Type B pancreatic cell (in vitro differentiated cells): ENCODE measurements around the gene CPLX1. TPM values are rescaled to one million over a fixed set of nuclear protein-coding genes. Genes with fewer than 3 reads are reported as not detected.

Experiments used
- DNase-seq: peaks from one replicate; pipeline ENCODE4 v3.0.0; 2021; ENCODE audit warnings: mixed read lengths; ENCODE audit not compliant: unreplicated experiment; ENCODE audit errors: extremely low spot score
- H3K27ac Mint-ChIP-seq: 2 replicates; pipeline ENCODE4 v1.8.0; 2021; ENCODE audit warnings: mild to moderate bottlenecking, mixed read lengths
- H3K27me3 Mint-ChIP-seq: 2 replicates; pipeline ENCODE4 v1.8.0; 2021; ENCODE audit warnings: mixed read lengths
- H3K36me3 Mint-ChIP-seq: 2 replicates; pipeline ENCODE4 v1.8.0; 2021; ENCODE audit warnings: mixed read lengths
- H3K4me1 Mint-ChIP-seq: one replicate; pipeline ENCODE4 v1.8.0; 2021; ENCODE audit warnings: mixed read lengths; ENCODE audit not compliant: unreplicated experiment
- H3K4me3 Mint-ChIP-seq: 2 replicates; pipeline ENCODE4 v1.8.0; 2021; ENCODE audit warnings: mild to moderate bottlenecking, mixed read lengths
- H3K9me3 Mint-ChIP-seq: 2 replicates; pipeline ENCODE4 v1.8.0; 2021; ENCODE audit warnings: mixed read lengths
- total RNA-seq: library from RNA; stranded (reverse); gene quantifications from 2 replicates; pipeline ENCODE4 v1.2.1, GENCODE V29; 2021; ENCODE audit warnings: low replicate concordance
- TF ChIP-seq, protein P1 (sequence below): fragments of 200-600 bp; sonication (generic); conservative IDR thresholded peaks from 2 replicates; pipeline ENCODE4 v1.5.0; 2021; ENCODE audit warnings: antibody characterized with exemption, mild to moderate bottlenecking

Gene CPLX1
- total RNA-seq, 1 donor from 2014 or later, result 5.6 TPM

DNA sequence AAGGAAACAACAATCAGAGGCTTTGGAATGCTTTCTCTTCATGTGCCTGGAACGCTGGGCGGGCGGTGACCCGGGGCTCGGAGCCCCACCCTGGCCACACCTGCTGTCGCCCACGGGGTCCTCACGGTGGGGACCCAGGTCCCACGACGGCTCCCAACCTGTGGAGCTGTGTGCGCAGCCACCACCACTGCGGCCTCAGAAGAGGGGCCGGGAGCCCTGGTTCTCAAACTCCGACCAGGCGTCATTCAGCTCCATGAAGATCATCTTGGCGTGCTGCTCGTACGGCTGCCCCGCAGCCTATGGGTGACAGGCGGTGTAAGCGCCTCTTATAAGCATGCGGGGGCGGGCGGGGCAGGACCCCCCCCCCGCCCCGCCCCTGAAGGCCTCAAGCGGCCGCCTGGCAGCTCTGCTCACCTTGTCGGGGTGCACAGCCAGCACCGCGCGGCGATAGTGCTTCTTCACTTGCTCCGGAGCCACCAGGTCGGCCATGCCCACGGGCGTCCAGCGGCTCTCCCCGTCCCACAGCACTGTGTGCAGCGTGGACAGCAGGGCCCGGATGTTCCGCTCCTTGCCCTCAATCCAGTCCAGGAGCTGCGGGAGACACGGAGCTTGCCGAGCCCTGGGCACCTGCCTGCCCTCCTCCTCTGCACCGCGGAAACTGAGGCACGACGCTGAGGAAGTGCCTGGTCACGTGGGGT lies 23.7 kb upstream of the CPLX1 start:
- H3K27ac Mint-ChIP-seq, result no peak overlapping the region
- TF ChIP-seq, protein P1, sequence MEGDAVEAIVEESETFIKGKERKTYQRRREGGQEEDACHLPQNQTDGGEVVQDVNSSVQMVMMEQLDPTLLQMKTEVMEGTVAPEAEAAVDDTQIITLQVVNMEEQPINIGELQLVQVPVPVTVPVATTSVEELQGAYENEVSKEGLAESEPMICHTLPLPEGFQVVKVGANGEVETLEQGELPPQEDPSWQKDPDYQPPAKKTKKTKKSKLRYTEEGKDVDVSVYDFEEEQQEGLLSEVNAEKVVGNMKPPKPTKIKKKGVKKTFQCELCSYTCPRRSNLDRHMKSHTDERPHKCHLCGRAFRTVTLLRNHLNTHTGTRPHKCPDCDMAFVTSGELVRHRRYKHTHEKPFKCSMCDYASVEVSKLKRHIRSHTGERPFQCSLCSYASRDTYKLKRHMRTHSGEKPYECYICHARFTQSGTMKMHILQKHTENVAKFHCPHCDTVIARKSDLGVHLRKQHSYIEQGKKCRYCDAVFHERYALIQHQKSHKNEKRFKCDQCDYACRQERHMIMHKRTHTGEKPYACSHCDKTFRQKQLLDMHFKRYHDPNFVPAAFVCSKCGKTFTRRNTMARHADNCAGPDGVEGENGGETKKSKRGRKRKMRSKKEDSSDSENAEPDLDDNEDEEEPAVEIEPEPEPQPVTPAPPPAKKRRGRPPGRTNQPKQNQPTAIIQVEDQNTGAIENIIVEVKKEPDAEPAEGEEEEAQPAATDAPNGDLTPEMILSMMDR, result no peak

DNA sequence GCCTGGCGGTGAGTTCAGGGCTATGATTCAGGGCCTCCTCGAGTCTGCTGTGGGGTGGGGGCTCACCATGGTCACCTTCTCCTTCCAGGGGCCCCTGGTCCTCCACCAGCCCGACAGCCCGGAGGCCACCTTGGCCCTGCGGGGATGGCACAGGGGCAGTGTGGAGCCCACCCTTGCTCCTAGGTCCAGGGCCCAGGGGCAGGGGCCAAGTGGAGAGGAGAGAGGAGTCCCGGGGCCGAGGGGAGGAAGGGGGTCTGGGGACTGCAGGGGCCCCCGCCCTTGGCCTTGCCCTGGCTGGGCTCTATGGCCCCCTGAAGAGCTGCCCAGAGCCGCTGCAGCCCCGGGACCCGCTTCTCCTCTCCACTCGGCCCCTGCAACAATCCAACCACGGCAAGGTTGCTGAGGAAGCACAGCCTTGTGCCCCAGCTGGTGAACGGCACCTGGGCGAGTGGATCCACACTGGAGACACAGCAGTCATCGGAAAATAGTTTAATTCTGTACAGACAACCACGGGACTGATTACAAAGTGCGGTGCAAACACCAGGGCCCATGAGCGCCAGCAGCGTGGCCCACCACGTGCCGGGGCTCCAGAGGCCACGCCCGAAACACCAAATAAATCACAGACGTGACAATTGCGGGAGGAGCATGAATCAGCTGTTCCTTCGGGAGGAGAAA lies 23.0 kb upstream of the CPLX1 start:
- peaks cover 3% of the 10 kb centered on the region for H3K4me1 Mint-ChIP-seq

More for the DNA sequence above, 23.7 kb upstream of the CPLX1 start:
- Mint-ChIP-seq H3K4me1 (peaks cover 3% of the 10 kb centered on the region), H3K36me3 (peaks cover 5% of the 10 kb centered on the region), H3K27me3 (no peaks in the 10 kb centered on the region), H3K9me3 (no peaks in the 10 kb centered on the region), H3K4me3 (no peak overlapping the region)
- DNase-seq, result no peak

DNA sequence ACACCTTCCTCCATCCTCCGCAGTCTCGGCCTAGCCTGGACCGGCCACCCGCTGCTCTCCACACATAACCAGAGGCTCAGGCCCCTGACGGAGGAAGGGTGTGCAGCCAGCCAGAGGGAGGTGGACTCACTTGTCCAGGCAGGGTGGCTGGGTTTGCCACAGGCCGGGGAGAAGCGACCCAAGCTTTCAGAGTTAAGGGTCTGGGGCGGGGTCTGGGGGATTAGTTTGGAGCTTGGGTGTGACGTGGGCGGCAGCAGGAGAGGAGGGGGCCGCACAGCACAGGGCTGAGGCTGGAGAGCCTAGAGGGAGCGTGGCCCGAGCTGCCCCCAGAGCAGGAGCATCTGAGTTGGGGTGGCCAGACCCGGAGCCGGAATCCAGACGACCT lies 22.4 kb upstream of the CPLX1 start:
- TF ChIP-seq, protein P1, result no peak
- Mint-ChIP-seq H3K4me3 (no peak overlapping the region), H3K9me3 (no peaks in the 10 kb centered on the region), H3K27ac (no peak overlapping the region), H3K27me3 (no peaks in the 10 kb centered on the region), H3K36me3 (peaks cover 3% of the 10 kb centered on the region), H3K4me1 (peaks cover 3% of the 10 kb centered on the region)
- no peak for DNase-seq

More for the DNA sequence above, 23.0 kb upstream of the CPLX1 start:
- Mint-ChIP-seq H3K27ac (no peak overlapping the region), H3K27me3 (no peaks in the 10 kb centered on the region), H3K4me3 (no peak overlapping the region), H3K9me3 (no peaks in the 10 kb centered on the region), H3K36me3 (peaks cover 3% of the 10 kb centered on the region)
- no peak for DNase-seq
- TF ChIP-seq, protein P1, result no peak

DNA sequence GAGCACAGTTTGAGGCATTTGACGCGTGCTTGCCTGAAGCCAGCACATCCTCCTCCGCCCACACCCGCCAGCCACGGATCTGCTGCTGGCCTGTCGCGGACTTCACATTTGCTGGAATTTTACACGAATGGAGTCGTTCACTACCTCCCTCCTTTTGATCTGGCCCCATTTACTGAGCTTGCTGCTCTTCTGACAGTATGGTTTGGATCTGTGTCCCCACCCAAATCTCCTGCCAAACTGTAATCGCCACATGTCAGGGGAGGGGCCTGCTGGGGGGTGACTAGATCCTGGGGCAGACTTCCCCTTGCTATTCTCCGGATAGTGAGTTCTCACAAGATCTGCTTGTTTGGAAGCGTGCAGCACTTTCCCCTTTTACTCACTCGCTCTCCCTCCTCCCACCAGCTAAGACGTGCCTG lies 19.9 kb upstream of the CPLX1 start:
- peaks cover 10% of the 10 kb centered on the region for H3K36me3 Mint-ChIP-seq
- H3K4me3 Mint-ChIP-seq, result no peak overlapping the region
- no peaks in the 10 kb centered on the region for H3K27me3 Mint-ChIP-seq
- TF ChIP-seq, protein P1, result no peak
- H3K9me3 Mint-ChIP-seq, result no peaks in the 10 kb centered on the region
- no peak overlapping the region for H3K27ac Mint-ChIP-seq
- no peak for DNase-seq
- peaks cover 3% of the 10 kb centered on the region for H3K4me1 Mint-ChIP-seq

DNA sequence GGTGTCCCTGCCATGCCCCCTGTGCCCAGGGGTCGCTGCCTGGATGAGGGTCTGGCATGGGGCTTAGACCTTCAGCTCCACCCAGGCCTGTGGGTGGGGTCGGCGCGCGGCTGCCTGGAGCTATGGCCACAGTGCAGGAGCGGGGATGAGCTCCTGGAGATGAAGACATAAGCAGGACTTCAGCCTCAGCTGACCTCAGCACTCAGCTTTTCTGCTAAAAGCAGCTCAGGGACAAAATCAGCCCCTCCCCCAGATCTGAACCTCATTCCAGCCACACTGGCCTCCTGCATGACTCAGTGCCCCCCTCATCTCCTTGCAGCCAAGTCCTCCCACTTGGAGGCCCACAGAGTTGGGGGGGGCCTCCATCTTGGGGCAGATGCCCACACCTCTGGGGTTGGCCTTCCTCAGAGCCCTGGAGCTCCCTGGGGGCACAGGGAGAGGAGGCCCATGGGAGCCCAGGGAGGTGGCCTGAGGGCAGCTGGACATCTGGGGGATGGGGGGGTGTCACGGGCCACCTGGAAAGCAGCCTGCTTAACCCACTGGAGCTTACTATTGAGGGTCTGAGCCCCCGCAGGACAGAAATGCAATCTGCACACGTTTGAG lies 19.4 kb upstream of the CPLX1 start:
- DNase-seq, result no peak
- H3K36me3 Mint-ChIP-seq, result peaks cover 10% of the 10 kb centered on the region
- H3K4me1 Mint-ChIP-seq, result peaks cover 3% of the 10 kb centered on the region
- TF ChIP-seq, protein P1, result no peak
- H3K27me3 Mint-ChIP-seq, result no peaks in the 10 kb centered on the region
- no peaks in the 10 kb centered on the region for H3K9me3 Mint-ChIP-seq
- no peak overlapping the region for H3K27ac Mint-ChIP-seq
- H3K4me3 Mint-ChIP-seq, result no peak overlapping the region
